Large intestine (tissue), 3 donors: Measurements from ENCODE around the gene RAPGEF2. TPM values are rescaled to one million over a fixed set of nuclear protein-coding genes. Genes with fewer than 3 reads are reported as not detected.

Source experiments
- DNase-seq, 2 donors: peaks; one replicate each; pipeline versions ENCODE4 v3.0.0 to v3.0.0-alpha.2; 2013
- H3K27ac ChIP-seq: one replicate; pipeline ENCODE4 v1.5.1; 2013; ENCODE audit warnings: low read length
- H3K27me3 ChIP-seq: 2 replicates; pipeline ENCODE4 v1.6.1; 2013; ENCODE audit warnings: low read length; ENCODE audit not compliant: control insufficient read depth, insufficient read depth
- H3K36me3 ChIP-seq: 2 replicates; pipeline ENCODE4 v1.6.1; 2013; ENCODE audit warnings: low read length; ENCODE audit not compliant: control insufficient read depth, insufficient read depth
- H3K4me1 ChIP-seq: one replicate; pipeline ENCODE4 v1.6.1; 2013; ENCODE audit warnings: low read length; ENCODE audit not compliant: control insufficient read depth, insufficient read depth
- H3K4me3 ChIP-seq: one replicate; pipeline ENCODE4 v1.5.1; 2013; ENCODE audit warnings: low read length
- H3K9me3 ChIP-seq: one replicate; pipeline ENCODE4 v1.6.1; 2013; ENCODE audit warnings: mild to moderate bottlenecking, low read depth, low read length, moderate library complexity; ENCODE audit not compliant: control insufficient read depth
- WGBS: methylation state at CpG from one replicate; pipeline ENCODE4 v1.1.5; 2013; ENCODE audit warnings: low lambda C conversion rate; ENCODE audit not compliant: insufficient coverage; 5-methylcytosine and 5-hydroxymethylcytosine counted together
- polyA plus RNA-seq: library from polyadenylated mRNA; unstranded; fragments of 120-200 nt; gene quantifications from one replicate; pipeline ENCODE4 v1.2.1, GENCODE V29; 2013

The RAPGEF2 gene
- polyA plus RNA-seq, 1 donor, result 43.4 TPM

- no peak overlapping the region for H3K4me3 ChIP-seq
- no peak for DNase-seq
- no CpG with 5 or more reads among the region's 3 CpGs for WGBS
- no peaks in the 10 kb centered on the region for H3K4me1 ChIP-seq
- H3K9me3 ChIP-seq, result no peaks in the 10 kb centered on the region
- peaks cover 73% of the 10 kb centered on the region for H3K36me3 ChIP-seq
- H3K27ac ChIP-seq, result no peak overlapping the region
- H3K27me3 ChIP-seq, result no peaks in the 10 kb centered on the region
Observed at GRCh38 chr4:159355466-159355865, 252.6 kb downstream of the RAPGEF2 start.

- no peaks in the 10 kb centered on the region for H3K27me3 ChIP-seq
- peaks cover 70% of the 10 kb centered on the region for H3K36me3 ChIP-seq
- no peaks in the 10 kb centered on the region for H3K4me1 ChIP-seq
- H3K27ac ChIP-seq, result no peak overlapping the region
- no peaks in the 10 kb centered on the region for H3K9me3 ChIP-seq
- no CpG with 5 or more reads among the region's 8 CpGs for WGBS
- H3K4me3 ChIP-seq, result no peak overlapping the region
- no peak for DNase-seq
Observed at GRCh38 chr4:159357350-159357749, 254.5 kb downstream of the RAPGEF2 start.

GRCh38 chr4:159358226-159358625, 255.3 kb downstream of the RAPGEF2 start:
- Histone ChIP-seq H3K9me3 (no peaks in the 10 kb centered on the region), H3K27ac (no peak overlapping the region), H3K4me3 (no peak overlapping the region), H3K36me3 (peaks cover 63% of the 10 kb centered on the region), H3K4me1 (no peaks in the 10 kb centered on the region), H3K27me3 (no peaks in the 10 kb centered on the region)
- WGBS, result no CpG with 5 or more reads among the region's 2 CpGs
- no peak for DNase-seq

- H3K4me1 ChIP-seq, result no peaks in the 10 kb centered on the region
- no peaks in the 10 kb centered on the region for H3K27me3 ChIP-seq
- 83% methylated on average over 1 of the region's 3 CpGs for WGBS
- peaks cover 49% of the 10 kb centered on the region for H3K36me3 ChIP-seq
- no peak overlapping the region for H3K4me3 ChIP-seq
- H3K9me3 ChIP-seq, result no peaks in the 10 kb centered on the region
- H3K27ac ChIP-seq, result no peak overlapping the region
- no peak for DNase-seq
Observed at GRCh38 chr4:159360549-159360948, 257.7 kb downstream of the RAPGEF2 start.

GRCh38 chr4:159363361-159363760, 260.5 kb downstream of the RAPGEF2 start:
- no peak overlapping the region for H3K27ac ChIP-seq
- H3K9me3 ChIP-seq, result no peaks in the 10 kb centered on the region
- WGBS, result 94% methylated on average over 2 of the region's 3 CpGs
- H3K4me3 ChIP-seq, result no peak overlapping the region
- no peak for DNase-seq
- H3K27me3 ChIP-seq, result no peaks in the 10 kb centered on the region
- peaks cover 27% of the 10 kb centered on the region for H3K36me3 ChIP-seq
- no peaks in the 10 kb centered on the region for H3K4me1 ChIP-seq

GRCh38 chr4:159366966-159367780, 264.3 kb downstream of the RAPGEF2 start:
- 88% methylated on average over 5 of the region's 9 CpGs for WGBS
- Histone ChIP-seq H3K4me1 (no peaks in the 10 kb centered on the region), H3K27ac (no peak overlapping the region), H3K27me3 (no peaks in the 10 kb centered on the region), H3K36me3 (peaks cover 3% of the 10 kb centered on the region), H3K4me3 (no peak overlapping the region), H3K9me3 (no peaks in the 10 kb centered on the region)
- DNase-seq, result no peak

GRCh38 chr4:159367781-159368080, 264.9 kb downstream of the RAPGEF2 start:
- WGBS, result 48% methylated on average over 2 of the region's 2 CpGs
- Histone ChIP-seq H3K27ac (no peak overlapping the region), H3K9me3 (no peaks in the 10 kb centered on the region), H3K4me1 (no peaks in the 10 kb centered on the region), H3K27me3 (no peaks in the 10 kb centered on the region), H3K36me3 (peaks cover 3% of the 10 kb centered on the region), H3K4me3 (no peak overlapping the region)
- DNase-seq, result no peak

- WGBS, result no CpG with 5 or more reads among the region's 2 CpGs
- no peaks in the 10 kb centered on the region for H3K9me3 ChIP-seq
- DNase-seq, result no peak
Observed at GRCh38 chr4:159368320-159368719, 265.4 kb downstream of the RAPGEF2 start.

GRCh38 chr4:159369256-159369655, 266.4 kb downstream of the RAPGEF2 start:
- WGBS, result no CpG with 5 or more reads among the region's 8 CpGs
- H3K4me3 ChIP-seq, result no peak overlapping the region
- no peaks in the 10 kb centered on the region for H3K4me1 ChIP-seq
- no peak for DNase-seq
- no peaks in the 10 kb centered on the region for H3K27me3 ChIP-seq
- no peaks in the 10 kb centered on the region for H3K9me3 ChIP-seq
- no peak overlapping the region for H3K27ac ChIP-seq
- H3K36me3 ChIP-seq, result no peaks in the 10 kb centered on the region

More at GRCh38 chr4:159368320-159368719, 265.4 kb downstream of the RAPGEF2 start:
- H3K4me1 ChIP-seq, result no peaks in the 10 kb centered on the region
- H3K27ac ChIP-seq, result no peak overlapping the region
- H3K36me3 ChIP-seq, result peaks cover under 1% of the 10 kb centered on the region
- no peak overlapping the region for H3K4me3 ChIP-seq
- H3K27me3 ChIP-seq, result no peaks in the 10 kb centered on the region

GRCh38 chr4:159370286-159370685, 267.4 kb downstream of the RAPGEF2 start:
- no peaks in the 10 kb centered on the region for H3K4me1 ChIP-seq
- WGBS, result 100% methylated on average over 1 of the region's 1 CpG
- H3K27me3 ChIP-seq, result no peaks in the 10 kb centered on the region
- DNase-seq, result no peak
- no peaks in the 10 kb centered on the region for H3K36me3 ChIP-seq
- no peak overlapping the region for H3K4me3 ChIP-seq
- H3K9me3 ChIP-seq, result no peaks in the 10 kb centered on the region
- no peak overlapping the region for H3K27ac ChIP-seq
